Spleen (tissue), 7 donors: ENCODE measurements around the gene LRRC59.

Experiments
- CTCF ChIP-seq, 11 experiments: fragments of 200-600 bp in 7 of 11; fragments of 450-650 bp in 4 of 11; sonication (generic) in 4 of 11; IDR thresholded peaks in 8 of 11; conservative IDR thresholded peaks in 3 of 11; 1 replicate in 7 of 11; 2 replicates in 4 of 11; pipeline versions ENCODE4 v1.4.0 to v1.8.0; 2016 to 2021; ENCODE audit warnings: antibody characterized with exemption in 11 of 11, inconsistent platforms in 4 of 11, mild to moderate bottlenecking in 1 of 11
- POLR2A ChIP-seq, 3 donors: fragments of 450-650 bp; IDR thresholded peaks; one replicate each; pipeline ENCODE4 v1.5.1; 2017; ENCODE audit warnings: antibody characterized with exemption in 3 of 3, mild to moderate bottlenecking in 1 of 3
- POLR2AphosphoS5 ChIP-seq, 3 donors: sonication (generic); formaldehyde crosslinking; IDR thresholded peaks; one replicate each; pipeline ENCODE4 v1.5.1; 2017; ENCODE audit warnings: antibody characterized with exemption in 3 of 3
- donor health status: DM: no; HTN: no; CAD: no; lungs with moderate emphysema.
- donor health status: DM: no; HTN: no; CAD: no.
- donor health status: DM: no; HTN: no; CAD: no.

- TF ChIP-seq POLR2A (IDR thresholded peaks at IDR 0.05), result no peak
- TF ChIP-seq CTCF (IDR thresholded peaks at IDR 0.05 in 8 of 11, conservative IDR thresholded peaks at IDR 0.05 in 3 of 11), result no peak
- TF ChIP-seq POLR2AphosphoS5 (IDR thresholded peaks at IDR 0.05), result no peak
Measured at GRCh38 chr17:50424996-50425681, 27.8 kb upstream of the LRRC59 start.
